ENCODE results near the gene SPATS2L. TPM values are rescaled to one million over a fixed set of nuclear protein-coding genes. Genes with fewer than 3 reads are reported as not detected.

SPATS2L gene
- total RNA-seq, 1 donor from 2014 or later = 65.6 TPM

DNA sequence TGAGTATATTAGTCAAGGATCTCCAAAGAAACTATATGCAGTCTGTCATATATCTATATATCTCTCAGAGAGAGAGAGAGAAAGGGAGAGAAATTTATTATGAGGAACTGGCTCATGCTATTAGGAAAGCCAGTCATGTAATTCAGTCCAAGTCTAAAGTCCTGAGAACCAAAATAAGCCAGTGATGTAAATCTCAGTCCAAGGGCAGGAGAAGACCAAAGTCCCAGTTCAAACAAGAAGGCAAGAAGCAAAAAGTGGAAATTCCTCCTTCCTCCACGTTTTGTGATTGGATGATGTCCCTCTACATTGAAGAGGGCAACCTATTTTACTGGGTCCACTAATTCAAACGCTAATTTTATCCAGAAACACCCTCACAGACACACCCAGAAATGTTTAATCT, 34.2 kb upstream of the SPATS2L start:
- Histone ChIP-seq H3K27ac (no peak overlapping the region), H3K9me3 (no peaks in the 10 kb centered on the region), H3K4me1 (no peaks in the 10 kb centered on the region), H3K36me3 (no peaks in the 10 kb centered on the region), H3K27me3 (no peaks in the 10 kb centered on the region), H3K4me3 (no peak overlapping the region)
- no peak for DNase-seq (ENCODE audit: extremely low spot score in 2 of 2)
- intact Hi-C loops (cut with DNase I) = no loop called here
- TF ChIP-seq POLR2A (IDR thresholded peaks at IDR 0.05) (no peak), POLR2AphosphoS5 (IDR thresholded peaks at IDR 0.05; ENCODE audit: insufficient read depth in 1 of 2, low read depth in 1 of 2) (no peak)
- TF ChIP-seq, protein P1, sequence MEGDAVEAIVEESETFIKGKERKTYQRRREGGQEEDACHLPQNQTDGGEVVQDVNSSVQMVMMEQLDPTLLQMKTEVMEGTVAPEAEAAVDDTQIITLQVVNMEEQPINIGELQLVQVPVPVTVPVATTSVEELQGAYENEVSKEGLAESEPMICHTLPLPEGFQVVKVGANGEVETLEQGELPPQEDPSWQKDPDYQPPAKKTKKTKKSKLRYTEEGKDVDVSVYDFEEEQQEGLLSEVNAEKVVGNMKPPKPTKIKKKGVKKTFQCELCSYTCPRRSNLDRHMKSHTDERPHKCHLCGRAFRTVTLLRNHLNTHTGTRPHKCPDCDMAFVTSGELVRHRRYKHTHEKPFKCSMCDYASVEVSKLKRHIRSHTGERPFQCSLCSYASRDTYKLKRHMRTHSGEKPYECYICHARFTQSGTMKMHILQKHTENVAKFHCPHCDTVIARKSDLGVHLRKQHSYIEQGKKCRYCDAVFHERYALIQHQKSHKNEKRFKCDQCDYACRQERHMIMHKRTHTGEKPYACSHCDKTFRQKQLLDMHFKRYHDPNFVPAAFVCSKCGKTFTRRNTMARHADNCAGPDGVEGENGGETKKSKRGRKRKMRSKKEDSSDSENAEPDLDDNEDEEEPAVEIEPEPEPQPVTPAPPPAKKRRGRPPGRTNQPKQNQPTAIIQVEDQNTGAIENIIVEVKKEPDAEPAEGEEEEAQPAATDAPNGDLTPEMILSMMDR (IDR thresholded peaks at IDR 0.05) = no peak

DNA sequence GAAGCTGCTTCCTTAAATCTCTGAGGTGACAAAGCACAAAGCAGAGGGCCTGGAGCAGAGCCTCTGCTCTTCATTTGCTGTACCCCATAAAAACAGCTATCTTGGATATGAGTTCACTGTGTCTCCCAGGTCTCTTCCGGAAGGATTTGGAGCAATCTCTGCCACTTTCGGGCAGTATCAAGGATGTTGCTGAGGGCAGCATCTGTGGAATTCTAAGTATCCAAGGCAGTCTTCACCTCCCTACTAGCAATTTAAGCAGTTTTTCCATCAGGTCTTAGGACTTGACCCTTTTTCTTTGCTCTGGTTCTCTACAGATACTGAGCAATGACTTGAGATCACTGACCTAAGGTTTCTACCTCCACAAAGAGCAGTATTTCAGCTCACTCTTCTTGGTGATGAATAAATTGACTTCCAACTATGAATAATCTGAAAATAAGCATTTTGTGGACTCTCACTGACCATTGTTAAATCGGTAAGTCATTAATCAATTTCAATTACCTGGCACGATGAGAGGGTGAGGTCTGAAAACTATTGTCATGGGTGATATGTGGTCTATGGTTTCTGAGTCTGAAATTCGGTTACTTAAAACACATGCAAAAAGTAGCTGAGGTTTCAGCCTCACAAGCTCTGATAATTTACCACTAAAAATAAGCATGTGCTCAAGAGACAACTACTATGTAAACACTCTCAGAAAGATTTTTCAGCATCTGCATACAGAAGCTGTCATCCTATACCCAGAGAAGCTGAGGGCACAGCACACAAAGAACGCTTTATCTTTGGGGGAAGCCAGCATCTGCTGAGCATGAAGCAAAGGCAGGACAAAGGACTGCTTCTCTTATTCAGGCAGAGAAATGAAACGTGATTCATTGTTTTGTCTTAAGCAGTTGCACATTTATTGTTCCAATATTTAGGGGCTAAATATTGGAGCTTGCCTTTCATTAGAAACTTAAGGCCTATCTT, 32.1 kb upstream of the SPATS2L start:
- Histone ChIP-seq H3K27ac (no peak overlapping the region), H3K27me3 (no peaks in the 10 kb centered on the region), H3K36me3 (no peaks in the 10 kb centered on the region), H3K4me3 (no peak overlapping the region), H3K4me1 (no peaks in the 10 kb centered on the region), H3K9me3 (no peaks in the 10 kb centered on the region)
- intact Hi-C loops (cut with DNase I) = no loop called here
- no peak for DNase-seq (ENCODE audit: extremely low spot score in 2 of 2)
- TF ChIP-seq, protein P1 (IDR thresholded peaks at IDR 0.05) = no peak
- TF ChIP-seq POLR2A (IDR thresholded peaks at IDR 0.05) = no peak
- no peak for TF ChIP-seq POLR2AphosphoS5 (IDR thresholded peaks at IDR 0.05; ENCODE audit: insufficient read depth in 1 of 2, low read depth in 1 of 2)

DNA sequence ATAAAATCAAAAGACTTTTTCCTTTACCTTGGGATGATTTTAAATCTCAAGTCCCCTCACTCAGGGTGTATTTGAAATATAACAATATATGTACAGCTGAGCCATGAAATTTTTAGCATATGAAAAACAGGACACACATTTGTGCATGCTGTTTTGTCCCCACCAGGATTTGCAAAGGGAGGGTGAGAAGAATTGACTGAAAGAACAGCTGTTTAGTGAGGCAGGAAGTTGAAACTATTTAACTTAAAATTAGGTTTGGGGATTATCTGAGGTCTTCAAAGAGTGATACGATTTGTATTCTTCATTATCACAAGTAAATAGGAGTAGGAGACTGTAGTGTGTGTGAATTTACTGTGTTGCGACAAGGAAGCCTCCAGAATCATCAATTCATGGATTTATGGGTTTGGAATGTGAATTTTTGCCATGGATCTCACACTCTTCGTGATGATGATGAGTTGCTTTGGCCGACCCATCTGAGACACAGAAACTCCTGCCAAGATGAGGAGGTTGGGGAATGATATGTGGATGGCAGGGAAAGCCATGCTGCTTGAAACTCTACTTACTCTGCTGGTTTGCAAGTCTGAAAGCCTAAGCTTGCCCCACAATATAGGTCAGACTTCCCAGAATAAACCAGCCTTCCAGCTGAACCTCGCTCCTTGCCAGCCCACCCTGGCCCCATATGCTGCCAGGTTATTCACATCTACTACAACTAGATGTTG, 31.0 kb upstream of the SPATS2L start:
- no peak for DNase-seq (ENCODE audit: extremely low spot score in 2 of 2)
- intact Hi-C loops (cut with DNase I) = no loop called here
- TF ChIP-seq, protein P1 (IDR thresholded peaks at IDR 0.05) = no peak
- TF ChIP-seq POLR2A (IDR thresholded peaks at IDR 0.05) (no peak), POLR2AphosphoS5 (IDR thresholded peaks at IDR 0.05; ENCODE audit: insufficient read depth in 1 of 2, low read depth in 1 of 2) (no peak)
- H3K9me3 ChIP-seq = no peaks in the 10 kb centered on the region
- H3K4me1 ChIP-seq = no peaks in the 10 kb centered on the region
- no peak overlapping the region for H3K27ac ChIP-seq
- H3K4me3 ChIP-seq = no peak overlapping the region
- no peaks in the 10 kb centered on the region for H3K27me3 ChIP-seq
- no peaks in the 10 kb centered on the region for H3K36me3 ChIP-seq

DNA sequence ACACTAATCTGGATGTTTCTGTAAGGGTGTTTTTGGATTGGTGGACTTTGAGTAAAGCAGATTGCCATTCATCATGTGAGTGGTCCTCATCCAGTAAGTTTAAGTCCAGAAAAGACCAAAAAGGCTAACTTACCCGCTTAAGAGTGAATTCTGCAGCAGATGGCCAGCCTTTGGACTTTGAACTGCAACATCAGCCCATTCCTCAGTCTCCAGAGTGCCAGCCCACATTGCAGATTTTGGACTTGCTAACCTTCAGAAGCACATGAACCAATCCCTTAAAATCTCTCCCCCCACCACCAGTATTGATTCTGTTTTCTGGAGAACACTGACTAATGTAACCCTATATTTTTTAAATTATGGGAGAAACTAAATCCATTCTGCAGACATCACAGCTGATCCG, 30.0 kb upstream of the SPATS2L start:
- intact Hi-C loops (cut with DNase I) = no loop called here
- Histone ChIP-seq H3K27me3 (no peaks in the 10 kb centered on the region), H3K36me3 (no peaks in the 10 kb centered on the region), H3K4me1 (no peaks in the 10 kb centered on the region), H3K4me3 (no peak overlapping the region), H3K27ac (no peak overlapping the region), H3K9me3 (no peaks in the 10 kb centered on the region)
- DNase-seq (ENCODE audit: extremely low spot score in 2 of 2) = no peak
- TF ChIP-seq, protein P1 (IDR thresholded peaks at IDR 0.05) = no peak
- no peak for TF ChIP-seq POLR2A (IDR thresholded peaks at IDR 0.05)
- TF ChIP-seq POLR2AphosphoS5 (IDR thresholded peaks at IDR 0.05; ENCODE audit: insufficient read depth in 1 of 2, low read depth in 1 of 2) = no peak
